22Rv1 (cell line): Measurements from ENCODE around the gene MYO5C.

Source experiments
- CTCF ChIP-seq: fragments of 450-650 bp; IDR thresholded peaks from 2 replicates; pipeline ENCODE4 v1.5.1; 2017; ENCODE audit warnings: mild to moderate bottlenecking
- ZFX ChIP-seq: fragments of 450-650 bp; IDR thresholded peaks from 2 replicates; pipeline ENCODE4 v1.6.1; 2017; ENCODE audit warnings: antibody characterized with exemption, borderline replicate concordance

DNA sequence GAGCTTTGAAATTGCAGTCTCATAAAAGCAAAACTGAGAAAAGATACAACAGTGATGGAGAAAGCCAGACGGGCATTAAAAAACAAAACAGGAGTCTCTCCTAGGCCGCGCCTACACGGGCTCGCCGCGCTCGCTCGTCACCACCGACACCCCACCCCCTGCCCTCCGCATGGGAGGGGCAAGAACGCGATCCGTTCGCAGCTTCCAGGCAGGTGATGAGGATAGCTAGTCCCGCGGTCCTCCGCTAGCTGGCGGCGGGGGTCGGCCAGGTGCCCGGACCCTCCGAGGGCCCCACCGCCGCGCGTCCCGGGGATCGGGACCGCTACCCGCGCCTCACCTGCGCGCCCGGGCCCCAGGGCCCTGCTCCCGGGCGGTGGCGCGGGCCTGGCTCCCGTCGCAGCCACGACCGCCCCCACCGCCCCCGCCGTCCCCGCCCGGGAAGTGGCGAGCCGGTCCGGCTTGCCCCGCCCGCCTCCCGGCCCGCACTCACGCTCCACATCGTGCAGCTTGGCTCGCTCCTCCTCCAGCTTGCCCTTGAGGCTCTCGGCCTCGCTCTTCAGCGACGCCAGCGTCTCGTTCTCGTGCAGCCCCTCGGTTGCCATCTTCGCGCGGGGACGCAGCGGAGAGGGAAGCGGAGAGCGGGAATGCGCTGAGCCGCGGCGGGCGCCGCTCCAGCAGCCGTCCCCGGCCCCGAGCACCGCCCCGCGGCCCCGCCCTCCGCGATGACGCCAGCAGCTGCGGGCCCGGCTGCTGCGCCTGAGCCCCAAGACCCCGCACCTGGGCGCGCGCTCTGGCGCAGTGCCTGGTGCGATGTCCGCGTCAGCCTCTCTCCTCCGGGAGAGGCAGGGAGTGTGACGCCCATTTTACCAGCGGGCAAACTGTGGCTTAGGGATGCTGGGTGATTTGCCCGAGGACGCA, 116.1 kb downstream of the MYO5C start:
- peak; percentile 20; the same call in 1 of the 2 replicates for TF ChIP-seq CTCF
- TF ChIP-seq ZFX, result no peak
